K562 (cell line): ENCODE results near the gene KLHL18. TPM values are rescaled to one million over a fixed set of nuclear protein-coding genes. Genes with fewer than 3 reads are reported as not detected.

ENCODE experiments used
- ATAC-seq: fragments of 200-7000 bp; cut with Tn5 transposase; 3 replicates; pipeline ENCODE4 v1.9.1; 2020; ENCODE audit warnings: moderate library complexity
- BruUV-seq: library from RNA; stranded (reverse); fragments of 400-500 nt; replicated peaks from 2 replicates; lab custom pipeline; 2021; lab: Mats Ljungman, UMichigan
- CTCF ChIA-PET: fragments of 300-600 bp; formaldehyde crosslinking; extraction: SDS; loops from one replicate; lab custom pipeline; 2021; ENCODE audit warnings: low intra/inter-chr PET ratio; lab: Yijun Ruan, JAX
- POLR2A ChIA-PET: fragments of 300-600, 350-650 bp; sonication (Branson Sonifier 250); formaldehyde crosslinking; extraction: SDS; loops from one replicate; lab custom pipeline; 2021; ENCODE audit warnings: antibody characterized with exemption, inconsistent platforms; lab: Yijun Ruan, JAX
- DNase-seq, 4 experiments: peaks; one replicate each; pipeline versions ENCODE4 v3.0.0 to v3.0.0-alpha.2; 2011 to 2018; ENCODE audit warnings: low spot score in 3 of 4, mixed read lengths in 3 of 4; ENCODE audit errors: extremely low read depth in 1 of 4
- FAIRE-seq: peaks from 2 replicates; lab custom pipeline; 2011; peaks lifted over from hg19 to GRCh38; lab: Jason Lieb, UNC
- H2AFZ ChIP-seq: 2 replicates; pipeline ENCODE4 v1.6.0; 2011; ENCODE audit warnings: low read depth, low read length, control low read depth, inconsistent platforms
- H3K27ac ChIP-seq: fragments of 200-600 bp; 3 replicates; pipeline ENCODE4 v1.8.0; 2011; ENCODE audit warnings: low read depth, mild to moderate bottlenecking, control low read depth, inconsistent platforms, low read length, moderate library complexity, mixed read lengths; ENCODE audit errors: extremely low read depth
- H3K27me3 ChIP-seq, 2 experiments: fragments of 300-600 bp in 1 of 2; 2 replicates in 1 of 2; 3 replicates in 1 of 2; pipeline versions ENCODE4 v1.6.0 to v1.8.0; 2011; ENCODE audit warnings: inconsistent platforms in 2 of 2, low read length in 2 of 2, mild to moderate bottlenecking in 1 of 2, mixed read lengths in 1 of 2, moderate library complexity in 1 of 2; ENCODE audit not compliant: control insufficient read depth in 2 of 2, insufficient read depth in 2 of 2
- H3K36me3 ChIP-seq: fragments of 300-600 bp; 3 replicates; pipeline ENCODE4 v1.8.0; 2011; ENCODE audit warnings: mild to moderate bottlenecking, low read length, inconsistent platforms; ENCODE audit not compliant: control insufficient read depth, insufficient read depth
- H3K4me1 ChIP-seq, 2 experiments: fragments of 200-600 bp in 1 of 2; replicated peaks in 1 of 2; 2 replicates in 1 of 2; 3 replicates in 1 of 2; pipeline versions ENCODE4 v1.5.1 to v1.8.0; 2011; ENCODE audit warnings: inconsistent platforms in 2 of 2, low read length in 2 of 2, mild to moderate bottlenecking in 1 of 2, mixed read lengths in 1 of 2, moderate library complexity in 1 of 2; ENCODE audit not compliant: control insufficient read depth in 2 of 2, insufficient read depth in 2 of 2
- H3K4me2 ChIP-seq: 2 replicates; pipeline ENCODE4 v1.6.1; 2011; ENCODE audit warnings: low read length, control low read depth, inconsistent platforms, mixed read lengths; ENCODE audit not compliant: insufficient read depth
- H3K4me3 ChIP-seq: fragments of 200-600 bp; sonication (generic), shearing (Covaris generic); 2 replicates; pipeline ENCODE4 v1.5.1; 2016; ENCODE audit warnings: control low read depth, inconsistent platforms
- H3K79me2 ChIP-seq: fragments of 200-600 bp; 3 replicates; pipeline ENCODE4 v1.8.0; 2011; ENCODE audit warnings: low read length, inconsistent platforms; ENCODE audit not compliant: control insufficient read depth, insufficient read depth
- H3K9ac ChIP-seq, 2 experiments: 2 replicates each; pipeline versions ENCODE4 v1.6.0 to v1.6.1; 2011; ENCODE audit warnings: low read depth in 2 of 2, low read length in 2 of 2, control low read depth in 1 of 2, inconsistent platforms in 1 of 2, mild to moderate bottlenecking in 1 of 2, mixed read lengths in 1 of 2; ENCODE audit not compliant: insufficient read depth in 1 of 2
- H3K9me1 ChIP-seq: one replicate; pipeline ENCODE4 v1.6.0; 2011; ENCODE audit warnings: inconsistent platforms, mild to moderate bottlenecking, low read length, moderate library complexity; ENCODE audit not compliant: control insufficient read depth, insufficient read depth
- H3K9me3 ChIP-seq: replicated peaks from 2 replicates; pipeline ENCODE4 v1.5.1; 2011; ENCODE audit warnings: low read depth, low read length, inconsistent platforms; ENCODE audit not compliant: control insufficient read depth, insufficient read depth
- H4K20me1 ChIP-seq: replicated peaks from 2 replicates; pipeline ENCODE4 v1.6.1; 2011; ENCODE audit warnings: low read length, inconsistent platforms, mixed read lengths; ENCODE audit not compliant: control insufficient read depth, insufficient read depth
- ELF1 ChIP-seq: fragments of 200-800 bp; sonication (Bioruptor generic); IDR thresholded peaks from 2 replicates; pipeline ENCODE4 v1.6.1; 2016; ENCODE audit warnings: missing genetic modification characterization, missing compliant biosample characterization
- EZH2 ChIP-seq: IDR thresholded peaks from 2 replicates; pipeline ENCODE4 v1.6.1; 2012; ENCODE audit warnings: low read depth, mild to moderate bottlenecking, inconsistent platforms, low read length, borderline replicate concordance
- JUNB ChIP-seq: fragments of 450-650 bp; formaldehyde crosslinking; conservative IDR thresholded peaks from 2 replicates; pipeline ENCODE4 v1.4.0; 2020; ENCODE audit warnings: mild to moderate bottlenecking
- ZNF143 ChIP-seq: sonication (generic); formaldehyde crosslinking; IDR thresholded peaks from 2 replicates; pipeline ENCODE4 v1.9.0; 2022; ENCODE audit warnings: mild to moderate bottlenecking, missing genetic modification reagents
- ZNF644 ChIP-seq: fragments of 200-800 bp; sonication (Bioruptor generic); IDR thresholded peaks from 2 replicates; pipeline ENCODE4 v1.6.1; 2016; ENCODE audit warnings: low read depth, missing genetic modification characterization, missing compliant biosample characterization
- WGBS: fragments of 100-300 bp; shearing (Covaris generic); methylation state at CpG from one replicate; pipeline ENCODE4 v1.1.6; 2016; ENCODE audit warnings: low coverage, mixed read lengths; ENCODE audit not compliant: insufficient coverage; ENCODE audit errors: missing lambda C conversion rate; 5-methylcytosine and 5-hydroxymethylcytosine counted together
- in situ Hi-C: fragments of 300-500 bp; cut with MboI; formaldehyde crosslinking; loops from 4 replicates; pipeline ENCODE4 v1.15.0; 2018; ENCODE audit warnings: inconsistent platforms, mixed read lengths
- intact Hi-C: fragments of 100-400 bp; cut with micrococcal nuclease; formaldehyde crosslinking; loops from 2 replicates; pipeline ENCODE4 v1.14.2; 2022
- polyA plus RNA-seq, 8 experiments: library from polyadenylated mRNA; depleted of rRNA in 4 of 8; stranded (reverse) in 5 of 8; unstranded in 3 of 8; fragments of >200 nt; fragmentation: Nextera tagmentation in 2 of 8; fragmentation: Illumina TruSeq in 1 of 8; extraction: Ambion mirVana in 2 of 8; extraction: Trizol in 1 of 8; gene quantifications; 2 replicates each; pipeline versions ENCODE4 v1.2.1 to v1.2.3, GENCODE V29; 2011 to 2014; ENCODE audit warnings: inconsistent platforms in 1 of 8, missing spikeins in 1 of 8
- total RNA-seq, 7 experiments: library from RNA; depleted of rRNA in 6 of 7; stranded (reverse); fragments of >200 nt in 6 of 7; fragmentation: Illumina TruSeq in 2 of 7; extraction: Trizol in 2 of 7; gene quantifications; 2 replicates each; pipeline versions ENCODE4 v1.2.1 to v1.2.3, GENCODE V29; 2011 to 2021; ENCODE audit warnings: low replicate concordance in 1 of 7
- TF ChIP-seq, protein P1 (sequence below): fragments of 250-450 bp; sonication (Bioruptor Pico); IDR thresholded peaks from 2 replicates; pipeline ENCODE4 v1.5.0; 2022; ENCODE audit warnings: mild to moderate bottlenecking
- TF ChIP-seq, protein P2 (sequence below): sonication (generic); formaldehyde crosslinking; IDR thresholded peaks from 2 replicates; pipeline ENCODE4 v1.8.0; 2022; ENCODE audit warnings: missing genetic modification reagents, mild to moderate bottlenecking, borderline replicate concordance
- TF ChIP-seq, protein P3 (sequence below): fragments of 250-450 bp; sonication (Bioruptor Pico); IDR thresholded peaks from 2 replicates; pipeline ENCODE4 v1.5.0; 2021
- TF ChIP-seq, protein P4 (sequence below): fragments of 250-450 bp; sonication (Bioruptor Pico); IDR thresholded peaks from 2 replicates; pipeline ENCODE4 v1.5.0; 2021; ENCODE audit warnings: mild to moderate bottlenecking, borderline replicate concordance

KLHL18 gene
- total and polyA plus RNA-seq, 9 of the 15 experiments (the other 6 are each of a cell fraction or from before 2014, with no cell fraction given) = 26.7 to 97.5 (median 48.7) TPM

DNA sequence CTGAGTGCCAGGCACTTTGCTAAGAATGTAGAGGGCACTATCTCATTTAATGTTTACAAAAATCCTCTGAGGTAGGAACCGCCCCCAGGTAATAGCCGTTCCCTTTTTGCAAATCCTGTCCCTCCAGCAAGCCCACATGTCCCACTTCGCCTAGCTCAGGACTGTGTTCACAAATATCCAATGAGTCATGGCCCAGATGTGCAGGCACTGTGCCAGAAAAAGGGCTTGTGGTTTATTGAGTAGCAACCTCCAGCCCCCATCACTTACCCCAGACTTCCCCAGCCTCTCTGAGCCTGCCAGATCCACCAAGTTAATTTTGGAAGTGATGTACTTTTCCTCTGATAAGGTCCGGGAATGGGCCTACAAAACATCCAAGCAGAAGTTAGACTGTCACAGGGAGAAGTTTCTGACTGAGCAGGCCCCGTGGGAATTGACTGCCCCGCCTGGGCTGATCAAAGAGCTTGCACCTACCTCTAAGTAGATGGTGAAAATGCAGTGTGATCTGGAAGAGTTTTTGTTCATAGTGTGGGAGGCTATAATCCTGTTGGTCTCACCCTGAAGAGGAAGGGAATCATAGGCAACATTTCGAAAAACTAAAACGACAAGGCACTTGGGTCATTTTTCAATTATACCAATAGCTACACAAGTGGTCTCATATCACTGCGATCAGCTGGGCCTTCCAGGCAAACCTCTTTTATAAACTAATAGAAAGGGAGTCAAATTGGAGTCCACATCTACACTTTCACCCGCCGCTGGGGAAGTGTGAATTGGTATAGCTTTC, 15.8 kb upstream of the KLHL18 start:
- Histone ChIP-seq H3K4me1 (peaks cover 8 to 13% of the 10 kb centered on the region in 2 experiments; a peak in 4 of 5 replicates), H3K27me3 (no peaks in the 10 kb centered on the region), H3K36me3 (no peaks in the 10 kb centered on the region), H3K79me2 (no peaks in the 10 kb centered on the region), H3K4me2 (peak overlapping the region; percentile 9; the same call in 1 of the 2 replicates), H2AFZ (peak overlapping the region; percentile 23), H4K20me1 (no peaks in the 10 kb centered on the region), H3K9me3 (no peaks in the 10 kb centered on the region), H3K9ac (0 out of 4 replicates have a peak overlapping the region, but pooled peaks of 1 of the 2 experiments have one; percentile 2), H3K27ac (peak overlapping the region; percentile 9; the same call in 1 of the 3 replicates), H3K9me1 (no peaks in the 10 kb centered on the region), H3K4me3 (no peak overlapping the region)
- intact Hi-C loops = no loop called here
- ATAC-seq = peak; percentile 94
- in situ Hi-C loops = no loop called here
- 18% methylated on average over 11 of the region's 11 CpGs for WGBS
- CTCF ChIA-PET = interaction anchor here (0.6 kb wide), 1 partner anchor 253 kb away, joined by 3 read pairs; no protein-coding TSS in a partner anchor
- FAIRE-seq = peak; percentile 98
- no TSS peak for BruUV-seq
- DNase-seq = peak; percentile 78 to 97 (median 87)
- POLR2A ChIA-PET = interaction anchor here (0.6 to 1.9 kb wide), 7 partner anchors 9 to 66 kb away, joined by 3 to 7 read pairs (median 3); no protein-coding TSS in a partner anchor
- TF ChIP-seq, protein P1, sequence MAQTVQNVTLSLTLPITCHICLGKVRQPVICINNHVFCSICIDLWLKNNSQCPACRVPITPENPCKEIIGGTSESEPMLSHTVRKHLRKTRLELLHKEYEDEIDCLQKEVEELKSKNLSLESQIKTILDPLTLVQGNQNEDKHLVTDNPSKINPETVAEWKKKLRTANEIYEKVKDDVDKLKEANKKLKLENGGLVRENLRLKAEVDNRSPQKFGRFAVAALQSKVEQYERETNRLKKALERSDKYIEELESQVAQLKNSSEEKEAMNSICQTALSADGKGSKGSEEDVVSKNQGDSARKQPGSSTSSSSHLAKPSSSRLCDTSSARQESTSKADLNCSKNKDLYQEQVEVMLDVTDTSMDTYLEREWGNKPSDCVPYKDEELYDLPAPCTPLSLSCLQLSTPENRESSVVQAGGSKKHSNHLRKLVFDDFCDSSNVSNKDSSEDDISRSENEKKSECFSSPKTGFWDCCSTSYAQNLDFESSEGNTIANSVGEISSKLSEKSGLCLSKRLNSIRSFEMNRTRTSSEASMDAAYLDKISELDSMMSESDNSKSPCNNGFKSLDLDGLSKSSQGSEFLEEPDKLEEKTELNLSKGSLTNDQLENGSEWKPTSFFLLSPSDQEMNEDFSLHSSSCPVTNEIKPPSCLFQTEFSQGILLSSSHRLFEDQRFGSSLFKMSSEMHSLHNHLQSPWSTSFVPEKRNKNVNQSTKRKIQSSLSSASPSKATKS (CRISPR knock-in tag) = no peak
- TF ChIP-seq, protein P2, sequence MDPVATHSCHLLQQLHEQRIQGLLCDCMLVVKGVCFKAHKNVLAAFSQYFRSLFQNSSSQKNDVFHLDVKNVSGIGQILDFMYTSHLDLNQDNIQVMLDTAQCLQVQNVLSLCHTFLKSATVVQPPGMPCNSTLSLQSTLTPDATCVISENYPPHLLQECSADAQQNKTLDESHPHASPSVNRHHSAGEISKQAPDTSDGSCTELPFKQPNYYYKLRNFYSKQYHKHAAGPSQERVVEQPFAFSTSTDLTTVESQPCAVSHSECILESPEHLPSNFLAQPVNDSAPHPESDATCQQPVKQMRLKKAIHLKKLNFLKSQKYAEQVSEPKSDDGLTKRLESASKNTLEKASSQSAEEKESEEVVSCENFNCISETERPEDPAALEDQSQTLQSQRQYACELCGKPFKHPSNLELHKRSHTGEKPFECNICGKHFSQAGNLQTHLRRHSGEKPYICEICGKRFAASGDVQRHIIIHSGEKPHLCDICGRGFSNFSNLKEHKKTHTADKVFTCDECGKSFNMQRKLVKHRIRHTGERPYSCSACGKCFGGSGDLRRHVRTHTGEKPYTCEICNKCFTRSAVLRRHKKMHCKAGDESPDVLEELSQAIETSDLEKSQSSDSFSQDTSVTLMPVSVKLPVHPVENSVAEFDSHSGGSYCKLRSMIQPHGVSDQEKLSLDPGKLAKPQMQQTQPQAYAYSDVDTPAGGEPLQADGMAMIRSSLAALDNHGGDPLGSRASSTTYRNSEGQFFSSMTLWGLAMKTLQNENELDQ (CRISPR knock-in tag) = no peak
- no peak for TF ChIP-seq ZNF143 (CRISPR knock-in tag)
- TF ChIP-seq, protein P3, sequence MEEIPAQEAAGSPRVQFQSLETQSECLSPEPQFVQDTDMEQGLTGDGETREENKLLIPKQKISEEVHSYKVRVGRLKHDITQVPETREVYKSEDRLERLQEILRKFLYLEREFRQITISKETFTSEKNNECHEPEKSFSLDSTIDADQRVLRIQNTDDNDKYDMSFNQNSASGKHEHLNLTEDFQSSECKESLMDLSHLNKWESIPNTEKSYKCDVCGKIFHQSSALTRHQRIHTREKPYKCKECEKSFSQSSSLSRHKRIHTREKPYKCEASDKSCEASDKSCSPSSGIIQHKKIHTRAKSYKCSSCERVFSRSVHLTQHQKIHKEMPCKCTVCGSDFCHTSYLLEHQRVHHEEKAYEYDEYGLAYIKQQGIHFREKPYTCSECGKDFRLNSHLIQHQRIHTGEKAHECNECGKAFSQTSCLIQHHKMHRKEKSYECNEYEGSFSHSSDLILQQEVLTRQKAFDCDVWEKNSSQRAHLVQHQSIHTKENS = no peak
- TF ChIP-seq ELF1 (tag) = no peak
- 0 out of 2 replicates have a peak, but pooled peaks have one; percentile 40 for TF ChIP-seq ZNF644
- no peak for TF ChIP-seq JUNB
- TF ChIP-seq, protein P4, sequence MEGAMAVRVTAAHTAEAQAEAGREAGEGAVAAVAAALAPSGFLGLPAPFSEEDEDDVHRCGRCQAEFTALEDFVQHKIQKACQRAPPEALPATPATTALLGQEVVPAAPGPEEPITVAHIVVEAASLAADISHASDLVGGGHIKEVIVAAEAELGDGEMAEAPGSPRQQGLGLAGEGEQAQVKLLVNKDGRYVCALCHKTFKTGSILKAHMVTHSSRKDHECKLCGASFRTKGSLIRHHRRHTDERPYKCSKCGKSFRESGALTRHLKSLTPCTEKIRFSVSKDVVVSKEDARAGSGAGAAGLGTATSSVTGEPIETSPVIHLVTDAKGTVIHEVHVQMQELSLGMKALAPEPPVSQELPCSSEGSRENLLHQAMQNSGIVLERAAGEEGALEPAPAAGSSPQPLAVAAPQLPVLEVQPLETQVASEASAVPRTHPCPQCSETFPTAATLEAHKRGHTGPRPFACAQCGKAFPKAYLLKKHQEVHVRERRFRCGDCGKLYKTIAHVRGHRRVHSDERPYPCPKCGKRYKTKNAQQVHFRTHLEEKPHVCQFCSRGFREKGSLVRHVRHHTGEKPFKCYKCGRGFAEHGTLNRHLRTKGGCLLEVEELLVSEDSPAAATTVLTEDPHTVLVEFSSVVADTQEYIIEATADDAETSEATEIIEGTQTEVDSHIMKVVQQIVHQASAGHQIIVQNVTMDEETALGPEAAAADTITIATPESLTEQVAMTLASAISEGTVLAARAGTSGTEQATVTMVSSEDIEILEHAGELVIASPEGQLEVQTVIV (CRISPR knock-in tag) = no peak
- no peak for TF ChIP-seq EZH2
